22Rv1 (cell line): ENCODE results near the gene USP6.
A peak's percentile ranks its signal among the peaks of the same experiment; 100 is the strongest.
"Not testable (repeated sequence)": the region's sequence is repeated elsewhere in the genome, so short reads cannot be mapped to it uniquely, and the experiment has no call there.

ENCODE experiments used
- H3K27ac ChIP-seq: fragments of 450-650 bp; 2 replicates; pipeline ENCODE4 v1.5.1; 2017
- ZFX ChIP-seq: fragments of 450-650 bp; IDR thresholded peaks from 2 replicates; pipeline ENCODE4 v1.6.1; 2017; ENCODE audit warnings: antibody characterized with exemption, borderline replicate concordance
- TF ChIP-seq, protein P1 (sequence below): fragments of 450-650 bp; IDR thresholded peaks from 2 replicates; pipeline ENCODE4 v1.5.1; 2017; ENCODE audit warnings: mild to moderate bottlenecking

USP6 gene

DNA sequence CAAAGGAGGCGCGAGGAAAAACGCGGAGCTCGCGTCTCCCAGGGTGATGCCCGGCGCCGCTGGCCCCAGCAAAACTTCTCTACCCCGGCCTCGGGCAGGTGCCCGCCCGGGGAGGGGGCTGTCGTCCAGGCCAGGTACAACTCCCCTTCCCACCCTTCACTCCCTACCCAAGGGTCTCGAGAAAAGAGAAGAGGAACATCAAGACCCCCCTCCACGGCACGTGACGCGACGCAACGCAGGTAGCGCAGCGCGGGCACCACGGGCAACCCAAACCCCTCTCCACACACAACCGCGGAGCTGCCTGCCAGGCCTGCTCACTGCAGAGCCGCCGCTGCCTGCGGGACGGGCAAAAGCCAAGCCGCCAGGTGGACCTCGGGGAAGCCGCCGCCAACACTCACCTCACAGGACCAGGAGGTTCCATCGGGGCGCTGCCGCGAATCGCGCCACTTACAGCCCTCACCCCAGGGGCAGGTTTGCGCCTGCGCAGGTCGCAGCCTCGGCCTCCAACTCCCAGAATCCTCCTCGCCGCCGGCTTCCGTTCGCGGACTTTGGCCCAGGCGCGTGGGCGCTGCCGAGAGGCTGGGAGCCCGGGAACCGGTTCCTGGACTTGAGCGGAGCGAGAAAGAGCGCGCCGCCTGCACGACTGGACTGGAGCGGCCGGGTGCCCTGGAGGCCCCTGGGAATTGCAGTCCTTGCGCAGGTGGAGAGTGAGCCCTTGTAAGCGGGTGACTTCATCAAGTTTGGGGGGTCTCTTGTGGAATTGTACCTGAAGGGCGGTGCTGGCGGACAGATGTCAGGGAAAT is 4.2 kb upstream of the USP6 start, which contains the start of gene ZNF232:
Gene ZNF232 (minus strand): TSS at position 477 of the 803 bp plus-strand sequence. CDS start 56 bp downstream, at position 421.
- H3K27ac ChIP-seq: peak within 1 kb of the TSS; percentile 71

DNA sequence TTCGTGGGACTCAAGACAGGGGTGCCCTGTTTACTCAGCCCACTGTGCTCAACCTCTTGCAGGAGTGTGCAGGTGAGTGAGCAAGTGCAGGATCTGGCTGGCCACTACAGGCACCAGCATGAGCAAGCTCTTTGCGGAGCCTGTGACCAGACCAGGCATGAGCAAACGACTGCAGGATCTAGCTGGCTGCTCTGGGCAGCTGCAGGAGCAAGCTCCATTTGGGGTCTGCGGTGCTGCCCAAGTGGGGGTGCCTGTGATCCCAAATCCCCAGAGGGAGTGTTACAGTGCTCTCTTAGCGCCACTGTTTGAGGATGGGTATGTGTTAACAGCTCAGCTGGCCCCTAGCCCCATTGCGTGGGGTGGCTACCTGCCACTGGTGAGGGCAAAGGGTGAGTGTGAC is 2.4 kb downstream of the USP6 start:
- H3K27ac ChIP-seq: no peak overlapping the region
- TF ChIP-seq, protein P1, sequence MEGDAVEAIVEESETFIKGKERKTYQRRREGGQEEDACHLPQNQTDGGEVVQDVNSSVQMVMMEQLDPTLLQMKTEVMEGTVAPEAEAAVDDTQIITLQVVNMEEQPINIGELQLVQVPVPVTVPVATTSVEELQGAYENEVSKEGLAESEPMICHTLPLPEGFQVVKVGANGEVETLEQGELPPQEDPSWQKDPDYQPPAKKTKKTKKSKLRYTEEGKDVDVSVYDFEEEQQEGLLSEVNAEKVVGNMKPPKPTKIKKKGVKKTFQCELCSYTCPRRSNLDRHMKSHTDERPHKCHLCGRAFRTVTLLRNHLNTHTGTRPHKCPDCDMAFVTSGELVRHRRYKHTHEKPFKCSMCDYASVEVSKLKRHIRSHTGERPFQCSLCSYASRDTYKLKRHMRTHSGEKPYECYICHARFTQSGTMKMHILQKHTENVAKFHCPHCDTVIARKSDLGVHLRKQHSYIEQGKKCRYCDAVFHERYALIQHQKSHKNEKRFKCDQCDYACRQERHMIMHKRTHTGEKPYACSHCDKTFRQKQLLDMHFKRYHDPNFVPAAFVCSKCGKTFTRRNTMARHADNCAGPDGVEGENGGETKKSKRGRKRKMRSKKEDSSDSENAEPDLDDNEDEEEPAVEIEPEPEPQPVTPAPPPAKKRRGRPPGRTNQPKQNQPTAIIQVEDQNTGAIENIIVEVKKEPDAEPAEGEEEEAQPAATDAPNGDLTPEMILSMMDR: no peak
- no peak for TF ChIP-seq ZFX

More for the DNA sequence above, 4.2 kb upstream of the USP6 start, which contains the start of gene ZNF232:
- no peak for TF ChIP-seq ZFX
- TF ChIP-seq, protein P1: 0 out of 2 replicates have a peak, but pooled peaks have one; percentile 3

DNA sequence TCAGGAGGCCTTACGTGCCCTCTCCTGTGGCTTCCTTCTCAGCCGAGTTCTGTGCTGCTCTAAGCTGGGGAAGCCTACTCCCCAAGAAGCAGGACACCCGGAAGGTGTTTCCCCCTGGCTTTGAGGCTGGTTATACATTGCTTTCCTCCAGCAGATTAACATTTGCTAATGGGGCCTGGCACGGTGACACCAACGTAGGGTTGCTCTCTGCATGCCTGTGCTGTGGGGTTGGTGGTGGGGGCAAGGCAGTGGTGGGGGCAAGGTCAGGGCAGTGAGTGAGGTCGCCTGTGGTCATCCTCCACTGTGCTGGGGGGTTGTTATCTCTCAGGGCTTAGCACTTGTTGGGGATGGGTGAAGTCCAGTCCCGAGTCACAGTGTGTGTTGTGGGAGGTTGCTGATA is 4.2 kb downstream of the USP6 start:
- TF ChIP-seq, protein P1: no peak
- TF ChIP-seq ZFX: no peak
- no peak overlapping the region for H3K27ac ChIP-seq

DNA sequence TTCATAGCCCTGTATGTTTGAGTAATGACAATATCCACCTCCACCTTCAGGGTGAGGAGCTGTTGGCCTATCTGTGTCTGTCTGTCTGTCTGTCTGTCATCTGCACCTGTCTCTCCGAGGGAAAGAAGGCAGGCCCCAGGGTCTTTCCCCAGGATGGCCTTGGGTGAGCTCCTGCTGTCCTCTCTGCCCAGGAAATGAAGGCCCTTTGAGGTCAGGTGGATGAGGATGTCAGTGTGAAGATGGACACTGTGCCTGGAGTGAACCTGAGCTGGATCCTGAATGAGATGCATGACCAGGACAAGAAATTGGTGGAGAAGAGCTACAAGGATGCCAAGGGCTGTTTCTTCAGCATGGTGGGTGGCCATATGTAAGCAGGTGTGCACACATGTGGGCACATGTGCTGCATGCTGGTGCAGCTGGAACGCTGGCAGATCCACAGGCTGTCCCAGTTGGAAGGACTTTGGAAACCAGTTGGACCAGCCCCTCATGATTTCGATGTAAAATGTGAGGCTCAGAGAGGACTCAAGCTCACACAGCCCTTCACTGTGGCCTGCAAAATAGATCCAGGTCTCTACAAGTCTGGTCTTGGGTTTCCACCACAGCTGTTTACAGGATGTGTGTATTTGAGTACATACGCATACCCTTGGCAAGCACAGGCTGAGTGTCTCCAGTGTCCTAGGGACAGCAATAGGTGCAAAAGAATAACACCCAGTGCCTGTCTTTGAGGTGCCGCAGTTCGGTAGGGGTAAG is 4.8 kb downstream of the USP6 start:
- not testable (repeated sequence) for H3K27ac ChIP-seq

DNA sequence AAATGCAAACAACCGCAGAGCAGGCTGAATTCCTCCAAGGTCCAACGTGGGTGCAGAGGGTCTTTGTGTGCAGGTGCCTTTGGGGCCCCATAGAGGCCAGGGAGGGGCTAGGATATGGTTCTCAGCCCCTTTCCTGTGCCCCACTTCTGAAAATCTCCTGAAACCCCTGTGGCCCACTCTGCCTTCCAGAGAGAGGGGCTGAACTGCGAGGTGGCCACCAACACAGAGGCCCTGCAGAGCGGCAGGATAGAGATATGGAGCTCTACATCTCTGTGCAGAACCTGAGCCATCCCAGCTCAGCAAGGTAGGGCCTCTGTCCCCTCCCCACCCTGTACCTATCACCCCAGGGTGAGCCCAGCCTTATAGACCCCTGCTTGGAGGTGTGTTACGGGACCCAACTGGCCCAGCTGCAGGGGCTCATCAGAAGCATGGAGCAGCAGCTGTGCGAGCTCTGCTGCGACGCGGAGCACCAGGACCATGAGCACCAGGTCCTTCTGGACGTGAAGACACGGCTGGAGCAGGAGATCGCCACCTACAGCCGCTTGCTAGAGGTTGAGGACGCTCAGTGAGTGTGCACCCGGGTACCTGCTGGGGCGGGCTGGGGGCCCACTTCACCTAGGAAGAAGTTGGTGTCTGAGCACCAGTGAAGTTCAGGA is 5.5 kb downstream of the USP6 start:
- H3K27ac ChIP-seq: no peak overlapping the region
- TF ChIP-seq, protein P1: no peak
- no peak for TF ChIP-seq ZFX

DNA sequence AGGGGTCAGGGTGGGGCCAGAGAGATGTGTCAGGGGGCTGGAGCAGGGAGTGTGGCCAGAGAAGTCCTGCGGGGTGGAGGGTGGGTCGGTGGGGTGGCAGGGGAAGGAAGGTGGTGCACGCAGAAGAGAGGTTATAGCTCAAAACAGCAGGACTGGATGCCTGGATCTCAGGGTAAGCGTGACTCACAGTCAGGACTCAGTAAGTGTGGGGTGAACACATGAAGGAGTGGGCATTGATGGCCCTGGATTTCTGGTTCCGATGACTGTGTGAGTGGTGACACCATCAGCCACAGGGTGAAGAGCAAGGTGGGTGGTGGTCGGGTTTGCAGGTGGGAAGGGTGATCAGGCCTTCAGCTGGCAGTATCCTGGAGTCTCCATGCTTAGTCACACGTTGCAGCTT is 6.2 kb downstream of the USP6 start:
- H3K27ac ChIP-seq: not testable (repeated sequence)

DNA sequence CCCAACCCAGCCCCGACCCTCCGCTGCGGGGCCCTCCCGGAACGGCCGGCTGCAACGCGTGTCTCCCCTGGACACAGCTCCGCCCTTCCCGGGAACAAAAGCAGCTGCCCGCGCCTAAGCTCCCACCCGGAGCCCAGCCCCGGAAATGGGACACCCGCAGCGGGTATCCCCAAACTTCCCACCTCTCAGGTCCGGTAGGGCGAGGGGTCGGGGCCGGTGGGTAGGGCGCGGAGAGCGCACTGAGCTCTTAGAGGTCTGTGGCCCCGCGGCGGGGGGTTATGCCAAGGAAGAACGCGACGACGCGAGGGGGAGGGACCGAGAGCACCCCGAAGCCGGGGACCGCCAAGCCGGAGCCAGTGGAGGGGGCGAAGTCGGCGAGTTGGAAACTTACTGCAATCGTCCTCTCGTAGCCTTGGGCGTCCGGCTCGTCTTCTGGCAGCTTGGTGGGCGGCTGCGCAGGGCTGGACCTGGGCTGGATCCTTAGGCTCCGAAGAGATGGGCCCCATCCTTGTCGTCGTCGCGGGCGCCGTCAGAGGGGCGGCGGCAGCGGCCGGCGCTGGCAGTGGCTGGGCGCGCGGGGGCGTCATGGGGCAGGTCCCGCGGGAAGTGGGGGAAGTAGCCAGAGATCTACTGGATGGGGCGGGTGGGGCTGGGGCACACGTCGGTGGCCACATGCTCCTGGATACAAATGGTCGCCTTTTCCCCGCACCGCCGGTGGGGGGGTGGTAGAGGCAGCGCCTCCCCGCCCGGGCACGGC is 6.9 kb downstream of the USP6 start:
- TF ChIP-seq, protein P1: peak; percentile 23
- no peak for TF ChIP-seq ZFX
- no peak overlapping the region for H3K27ac ChIP-seq
